ENCODE results near the gene ARHGEF16.

ARHGEF16 gene

DNA sequence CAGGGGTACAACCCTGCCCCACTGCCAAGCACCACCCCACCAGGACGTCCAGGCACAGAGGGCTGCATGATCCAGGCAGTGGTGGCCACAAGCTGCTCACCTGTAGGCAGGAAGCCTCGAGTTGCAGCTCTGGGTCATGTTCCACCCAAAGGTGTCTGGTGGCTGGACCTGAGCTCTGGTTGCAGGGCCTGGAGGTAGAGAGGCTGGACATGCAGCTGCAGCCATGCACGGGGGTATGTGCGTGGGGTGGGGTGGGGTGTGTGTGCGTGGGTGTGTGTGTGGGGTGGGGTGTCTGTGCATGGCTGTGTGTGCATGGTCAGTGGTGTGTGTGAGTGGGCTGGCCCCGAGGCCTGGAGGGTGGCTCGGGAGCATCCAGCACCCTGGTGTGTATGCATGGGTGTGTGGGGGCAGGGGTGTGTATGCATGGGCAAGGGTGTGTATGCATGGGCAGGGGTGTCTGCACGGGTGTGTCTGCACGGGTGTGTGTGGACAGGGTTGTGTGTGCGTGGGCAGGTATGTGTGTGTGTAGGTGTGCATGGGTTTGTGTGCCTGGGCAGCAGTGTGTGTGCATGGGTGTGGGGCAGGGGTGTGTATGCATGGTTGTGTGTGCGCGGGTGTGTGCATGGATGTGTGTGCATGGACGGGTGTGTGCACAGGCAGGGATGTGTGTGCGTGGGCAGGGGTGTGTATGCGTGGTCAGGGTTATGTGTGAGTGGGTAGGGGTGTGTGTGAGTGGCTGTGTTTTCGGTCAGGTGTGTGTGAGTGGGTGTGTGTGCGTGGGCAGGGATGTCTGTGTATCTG, 15.6 kb downstream of the ARHGEF16 start:
- DNase-seq = no peak

DNA sequence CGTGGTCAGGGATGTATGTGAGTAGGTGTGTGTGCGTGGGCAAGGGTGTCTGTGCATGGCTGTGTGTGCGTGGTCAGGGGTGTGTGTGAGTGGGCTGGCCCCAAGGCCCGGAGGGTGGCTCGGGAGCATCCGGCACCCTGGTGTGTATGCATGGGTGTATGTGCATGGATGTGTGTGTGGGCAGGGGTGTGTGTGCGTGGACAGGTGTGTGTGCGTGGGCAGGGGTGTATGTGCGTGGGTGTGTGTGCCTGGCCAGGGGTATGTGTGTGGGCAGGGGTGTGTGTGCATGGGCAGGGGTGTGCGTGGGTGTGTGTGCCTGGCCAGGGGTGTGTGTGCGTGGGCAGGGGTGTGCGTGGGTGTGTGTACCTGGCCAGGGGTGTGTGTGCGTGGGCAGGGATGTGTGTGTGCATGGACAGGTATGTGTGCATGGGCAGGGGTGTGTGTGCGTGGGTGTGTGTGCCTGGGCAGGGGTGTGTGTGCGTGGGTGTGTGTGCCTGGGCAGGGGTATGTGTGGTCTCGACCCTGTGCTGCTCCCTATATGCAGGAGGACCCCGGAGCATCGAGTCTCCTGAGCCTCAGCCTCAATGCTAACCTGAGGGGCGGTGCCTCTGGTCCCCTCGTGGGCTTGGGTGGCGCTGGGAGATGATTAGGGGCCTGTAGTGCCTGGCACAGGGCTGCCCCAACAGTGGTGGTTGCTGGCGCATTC, 16.3 kb downstream of the ARHGEF16 start:
- DNase-seq = no peak

DNA sequence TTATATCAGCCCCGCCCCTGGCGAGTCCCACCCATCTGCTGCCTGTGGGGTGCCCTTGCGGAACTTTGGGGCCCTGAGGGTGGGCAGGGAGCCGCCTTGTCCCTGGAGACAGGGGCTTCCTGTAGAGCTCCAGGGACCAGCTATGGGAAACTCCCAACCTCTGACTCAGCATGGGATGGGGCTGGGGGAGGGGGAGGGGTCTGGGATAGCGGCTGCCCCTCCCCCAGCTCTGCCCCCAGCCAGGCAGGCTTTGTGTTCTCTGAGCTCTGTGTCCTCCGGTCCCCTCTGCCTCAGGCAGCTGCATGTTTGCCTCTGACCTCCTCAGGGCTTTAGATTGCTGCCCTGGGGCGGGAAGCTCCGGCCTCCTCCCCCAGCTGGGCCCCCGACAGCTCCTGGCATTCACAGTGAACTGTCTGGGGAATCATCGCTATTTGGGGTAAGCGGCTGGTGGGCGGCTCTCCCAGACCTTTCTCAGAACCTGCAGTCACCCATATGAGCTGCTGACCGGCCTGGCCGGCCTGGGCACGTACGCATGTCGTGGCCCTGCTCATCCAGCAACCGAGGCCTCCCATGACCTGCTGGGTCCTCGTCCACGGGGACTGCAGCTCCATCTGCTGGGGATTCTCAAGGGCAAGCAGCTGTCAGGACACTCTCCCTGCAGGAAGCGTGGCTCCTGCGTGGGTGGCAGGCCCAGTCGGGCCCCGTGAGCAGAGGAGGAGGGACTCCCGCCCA, 17.1 kb downstream of the ARHGEF16 start:
- DNase-seq = no peak

DNA sequence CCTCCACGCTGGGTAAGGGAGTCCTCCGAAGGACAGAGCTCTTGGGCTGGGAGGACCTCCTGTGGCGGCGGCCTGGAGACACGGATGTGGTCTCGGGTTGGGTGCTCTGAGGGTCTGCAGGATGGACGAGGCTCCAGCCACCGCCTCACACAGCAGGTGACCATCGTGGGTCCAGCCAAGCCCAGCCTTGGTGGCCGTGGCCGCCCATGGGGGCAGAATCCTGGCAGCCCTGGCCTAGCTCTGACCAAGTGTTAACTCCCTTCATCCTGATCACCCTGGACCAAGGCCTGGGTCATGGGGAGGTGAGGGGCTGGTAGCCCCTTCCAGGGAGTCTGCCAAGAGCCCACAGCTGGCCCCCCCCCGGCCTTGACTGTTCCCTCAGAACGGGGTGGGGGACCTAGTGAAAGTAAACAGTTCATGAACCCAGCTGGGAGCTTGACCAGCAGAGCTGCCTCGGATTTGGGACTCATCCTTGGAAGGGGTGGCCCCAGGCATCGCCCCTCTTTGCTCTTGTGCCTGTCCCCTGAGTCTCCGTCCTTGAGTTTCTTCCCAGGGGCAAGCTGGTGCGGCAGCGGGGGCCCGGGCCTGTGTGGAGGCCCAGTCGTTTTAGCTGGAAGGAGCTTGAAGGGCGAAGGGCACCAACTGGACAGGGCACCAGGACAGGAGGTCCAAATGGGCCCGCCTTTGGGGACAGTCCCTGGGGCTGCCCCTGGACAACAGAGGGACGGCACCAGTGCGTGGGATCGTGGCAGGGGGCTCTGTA, 17.8 kb downstream of the ARHGEF16 start:
- DNase-seq = no peak

DNA sequence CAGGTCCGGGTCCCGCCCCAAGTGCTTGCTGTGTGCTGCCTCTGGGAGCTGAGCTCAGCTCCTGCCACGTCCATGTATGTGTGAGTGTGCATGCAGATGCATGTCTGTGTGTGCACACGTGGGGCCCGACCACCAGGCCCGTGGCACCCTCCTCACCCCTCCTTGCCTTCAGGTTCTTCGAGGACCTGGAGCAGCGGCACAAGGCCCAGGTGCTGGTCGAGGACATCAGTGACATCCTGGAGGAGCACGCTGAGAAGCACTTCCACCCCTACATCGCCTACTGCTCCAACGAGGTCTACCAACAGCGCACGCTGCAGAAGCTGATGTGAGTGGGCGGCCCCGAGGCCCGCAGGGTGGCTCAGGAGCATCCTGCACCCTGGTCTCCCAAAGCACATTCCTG, 18.4 kb downstream of the ARHGEF16 start:
- DNase-seq = no peak

DNA sequence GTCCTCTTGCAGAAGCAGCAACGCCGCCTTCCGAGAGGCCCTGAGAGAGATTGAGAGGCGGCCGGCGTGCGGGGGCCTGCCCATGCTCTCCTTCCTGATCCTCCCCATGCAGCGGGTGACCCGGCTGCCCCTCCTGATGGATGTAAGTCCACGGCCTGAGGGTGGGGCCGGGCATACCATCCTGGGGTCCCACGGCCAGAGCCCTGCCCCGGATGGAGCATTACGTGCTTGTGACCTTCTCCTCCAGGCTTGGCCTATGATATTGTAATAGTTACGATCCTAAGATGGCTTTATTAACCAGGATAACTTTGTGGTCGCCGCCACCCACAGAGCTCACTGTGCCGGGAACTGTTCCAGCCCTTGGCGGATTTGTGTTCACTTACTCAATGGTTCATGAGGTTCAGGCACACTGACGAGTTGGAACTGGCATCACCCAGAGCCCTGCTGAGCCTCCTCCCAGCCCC, 18.9 kb downstream of the ARHGEF16 start:
- no peak for DNase-seq

DNA sequence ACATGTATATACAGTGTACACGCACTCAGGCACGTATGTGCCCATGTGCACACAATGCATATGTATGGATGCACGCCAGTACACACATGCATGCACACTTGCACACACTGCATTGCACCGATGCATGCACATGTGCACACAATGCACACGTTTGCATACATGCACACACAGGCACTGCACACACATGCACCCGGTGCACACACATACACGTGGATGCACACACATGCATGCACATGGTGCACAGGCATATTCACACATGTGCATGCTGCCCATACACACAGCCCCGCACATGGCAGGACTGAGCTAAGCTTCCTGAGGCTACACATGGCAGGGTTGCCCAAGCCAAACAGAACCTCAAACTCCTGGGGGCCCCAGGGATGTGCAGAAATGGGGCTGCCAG, 19.6 kb downstream of the ARHGEF16 start:
- DNase-seq = no peak

DNA sequence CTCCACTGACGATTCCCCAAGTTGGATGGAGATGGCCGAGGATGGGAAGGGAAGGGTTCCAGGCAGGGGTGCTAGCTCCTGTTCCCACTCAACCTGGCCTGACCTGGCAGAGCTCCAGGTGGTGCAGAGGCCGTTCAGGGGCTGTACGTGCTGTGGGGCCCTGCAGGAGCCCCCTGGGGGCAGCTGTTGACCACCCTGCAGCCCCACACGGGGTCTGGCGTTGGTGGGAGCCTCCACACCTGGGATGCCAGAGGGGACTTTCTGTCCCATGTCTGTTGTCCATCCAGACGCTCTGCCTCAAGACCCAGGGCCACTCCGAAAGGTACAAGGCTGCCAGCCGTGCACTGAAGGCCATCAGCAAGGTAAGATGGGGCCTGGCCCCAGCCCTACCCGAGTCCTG, 20.0 kb downstream of the ARHGEF16 start:
- no peak for DNase-seq

DNA sequence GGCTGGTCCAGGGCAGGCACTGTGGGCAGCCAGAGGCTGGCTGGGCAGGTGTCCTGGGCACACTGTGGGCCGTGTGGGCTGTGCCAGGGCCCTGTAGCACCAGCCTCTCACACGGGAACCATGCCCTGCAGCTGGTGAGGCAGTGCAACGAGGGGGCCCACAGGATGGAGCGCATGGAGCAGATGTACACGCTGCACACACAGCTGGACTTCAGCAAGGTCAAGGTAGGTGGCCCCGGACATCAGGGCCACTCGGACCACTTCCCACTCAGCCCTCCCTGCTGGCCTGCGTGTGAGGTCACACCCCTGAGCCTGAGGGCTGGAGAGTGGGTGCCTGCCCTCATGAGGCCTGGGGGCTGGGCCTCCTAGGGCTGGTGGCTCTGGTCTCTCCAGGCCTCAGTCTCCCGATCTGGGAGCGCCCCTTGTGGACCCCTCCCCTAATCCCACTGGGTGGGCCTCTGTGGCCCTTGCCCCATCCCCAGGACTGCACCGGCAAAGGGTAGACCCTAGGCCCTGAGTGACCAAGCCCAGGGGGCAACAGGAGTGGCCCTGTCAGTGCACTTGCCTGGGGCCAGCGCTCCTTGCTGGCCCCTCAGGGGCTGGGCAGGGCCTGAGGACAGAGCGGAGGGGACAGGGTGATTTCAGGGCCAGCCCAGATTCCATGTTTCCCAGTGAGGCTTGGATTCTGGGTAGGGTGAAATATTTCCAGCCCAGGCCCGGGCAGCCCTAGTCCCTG, 21.5 kb downstream of the ARHGEF16 start:
- no peak for DNase-seq

DNA sequence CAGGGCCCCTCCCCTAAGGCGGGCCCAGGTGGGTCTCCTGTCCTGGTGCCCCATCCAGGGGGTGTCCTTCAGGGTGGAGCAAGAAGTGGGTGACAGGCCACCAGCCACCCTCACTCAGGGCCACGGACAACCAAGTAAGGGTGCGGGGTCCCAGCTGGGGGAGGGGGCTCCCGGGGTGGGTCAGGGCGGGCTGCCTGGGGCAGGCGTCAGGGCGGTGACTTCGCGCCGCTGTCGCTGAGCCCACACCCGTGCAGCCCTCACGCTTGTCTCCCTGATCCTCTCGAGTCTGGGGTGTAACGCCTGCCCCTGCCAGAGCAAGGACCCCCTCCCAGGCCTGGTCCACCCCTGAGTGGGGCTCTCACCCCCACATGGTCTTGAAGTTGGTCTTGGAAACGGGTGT, 22.2 kb downstream of the ARHGEF16 start:
- DNase-seq = no peak

DNA sequence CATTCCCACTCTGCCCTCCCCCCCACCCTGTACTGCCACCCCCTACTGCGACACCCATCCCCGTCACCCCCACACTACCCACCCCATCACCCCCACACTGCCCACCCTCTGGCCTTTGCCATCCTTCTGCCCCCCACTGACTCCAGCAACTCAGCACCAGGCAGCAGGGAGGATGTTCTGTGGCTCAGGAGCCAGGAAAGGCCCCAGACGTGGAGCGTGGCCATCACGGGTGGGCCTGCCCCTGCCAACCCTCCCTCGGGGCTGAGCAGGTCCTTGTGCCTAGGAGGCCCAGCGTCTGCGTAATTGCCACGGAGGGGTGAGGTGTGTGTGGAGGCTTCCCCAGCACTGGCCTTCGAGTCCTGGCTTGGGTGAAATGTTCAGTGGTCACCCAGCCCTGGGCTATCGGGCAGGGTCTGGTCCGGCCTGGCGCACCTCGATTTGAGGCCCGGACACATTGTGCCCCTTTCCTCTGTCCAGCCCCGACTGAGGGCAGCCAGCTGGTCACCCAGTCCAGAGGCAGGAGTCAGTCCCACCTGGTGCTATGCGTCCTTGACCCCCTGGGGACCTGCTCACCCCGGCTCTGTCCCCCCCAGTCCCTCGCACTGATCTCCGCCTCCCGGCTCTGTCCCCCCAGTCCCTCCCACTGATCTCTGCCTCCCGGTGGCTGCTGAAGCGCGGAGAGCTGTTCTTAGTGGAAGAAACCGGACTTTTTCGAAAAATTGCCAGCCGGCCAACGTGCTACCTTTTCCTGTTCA, 23.0 kb downstream of the ARHGEF16 start:
- DNase-seq = no peak

DNA sequence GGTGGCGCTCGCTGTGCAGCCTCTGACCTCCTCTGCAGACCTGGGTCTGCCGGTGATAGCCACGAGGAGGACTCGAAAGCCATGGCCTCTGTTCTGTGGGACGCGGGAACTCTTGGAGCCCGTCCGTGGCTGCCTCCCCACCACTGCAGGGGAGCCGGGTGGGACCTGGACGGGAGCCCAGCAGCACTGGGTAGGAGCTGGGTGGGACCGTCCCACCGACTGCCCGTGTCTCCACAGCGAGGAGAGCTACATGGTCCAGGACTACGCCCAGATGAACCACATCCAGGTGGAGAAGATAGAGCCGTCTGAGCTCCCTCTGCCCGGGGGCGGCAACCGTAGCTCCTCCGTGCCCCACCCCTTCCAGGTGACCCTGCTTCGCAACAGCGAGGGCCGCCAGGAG, 23.7 kb downstream of the ARHGEF16 start:
- DNase-seq = no peak

DNA sequence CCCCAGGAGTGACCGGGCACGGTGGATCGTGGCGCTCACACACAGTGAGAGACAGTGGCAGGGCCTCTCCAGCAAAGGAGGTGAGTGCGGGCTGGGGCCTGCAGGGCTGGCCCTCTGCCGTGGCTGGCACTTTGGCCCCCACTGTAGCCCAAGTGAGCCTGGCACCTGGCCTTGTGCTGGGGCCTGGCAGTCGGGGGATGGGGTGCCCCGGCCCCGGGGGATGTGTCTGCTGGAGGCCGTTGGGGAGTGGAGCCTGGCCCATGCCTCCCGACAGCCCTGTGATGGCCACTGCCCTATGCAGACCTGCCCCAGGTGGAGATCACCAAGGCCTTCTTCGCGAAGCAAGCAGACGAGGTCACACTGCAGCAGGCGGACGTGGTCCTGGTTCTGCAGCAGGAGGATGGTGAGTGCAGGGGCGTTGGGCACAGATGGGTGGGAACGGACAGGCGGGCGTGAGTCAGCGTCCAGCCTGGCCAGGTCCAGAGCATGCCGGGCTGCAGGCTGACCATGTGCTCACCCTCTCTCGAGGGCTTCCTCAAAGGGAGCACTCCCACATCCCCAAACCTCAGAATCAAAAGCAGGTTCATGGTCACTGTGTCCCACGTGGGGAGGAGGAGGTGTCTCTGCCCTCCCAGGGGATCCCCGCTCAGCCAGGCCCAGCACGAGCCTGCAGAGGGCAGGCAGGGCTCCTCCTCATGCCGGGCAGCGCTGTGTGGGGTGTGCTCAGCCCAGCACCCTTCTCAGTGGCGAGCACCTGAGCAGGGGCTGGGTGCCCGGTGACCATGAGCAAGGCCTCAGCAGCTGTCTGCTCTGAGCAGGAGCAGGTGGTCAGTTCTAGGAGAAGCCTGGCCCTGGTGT, 25.3 kb downstream of the ARHGEF16 start:
- no peak for DNase-seq

DNA sequence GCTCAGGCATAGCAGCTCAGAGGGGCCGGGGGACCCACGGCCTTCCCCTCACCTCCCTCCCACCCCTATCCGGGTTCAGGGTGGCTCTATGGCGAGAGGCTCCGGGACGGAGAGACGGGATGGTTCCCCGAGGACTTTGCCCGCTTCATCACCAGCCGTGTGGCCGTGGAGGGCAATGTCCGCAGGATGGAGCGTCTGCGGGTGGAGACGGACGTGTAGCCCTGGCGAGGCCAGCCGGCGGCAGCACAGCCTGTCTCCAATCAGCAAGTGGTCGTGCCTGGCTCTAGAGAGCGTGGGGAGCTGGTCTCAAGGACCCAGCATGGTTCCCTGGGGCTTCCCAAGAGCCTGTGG, 25.9 kb downstream of the ARHGEF16 start:
- no peak for DNase-seq

DNA sequence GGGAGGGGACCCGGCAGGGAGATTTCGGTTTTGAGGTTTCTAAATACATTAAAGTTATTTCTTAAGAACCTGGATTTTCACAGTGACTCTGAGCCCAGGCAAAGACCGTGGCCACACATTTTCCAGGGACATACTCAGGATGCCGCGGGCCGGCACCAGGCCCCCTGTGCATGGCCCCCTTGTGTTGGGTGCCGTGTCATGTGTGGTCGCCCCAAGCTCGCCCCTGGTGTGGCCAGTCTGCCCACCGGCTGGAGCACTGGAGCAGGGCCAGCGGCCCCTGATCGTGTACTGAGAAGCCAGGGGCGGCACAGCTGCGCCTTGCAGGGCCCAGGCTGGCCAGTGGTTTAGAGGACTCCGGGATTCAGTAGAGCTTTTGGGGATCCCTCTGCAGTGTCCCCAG, 26.6 kb downstream of the ARHGEF16 start:
- no peak for DNase-seq

DNA sequence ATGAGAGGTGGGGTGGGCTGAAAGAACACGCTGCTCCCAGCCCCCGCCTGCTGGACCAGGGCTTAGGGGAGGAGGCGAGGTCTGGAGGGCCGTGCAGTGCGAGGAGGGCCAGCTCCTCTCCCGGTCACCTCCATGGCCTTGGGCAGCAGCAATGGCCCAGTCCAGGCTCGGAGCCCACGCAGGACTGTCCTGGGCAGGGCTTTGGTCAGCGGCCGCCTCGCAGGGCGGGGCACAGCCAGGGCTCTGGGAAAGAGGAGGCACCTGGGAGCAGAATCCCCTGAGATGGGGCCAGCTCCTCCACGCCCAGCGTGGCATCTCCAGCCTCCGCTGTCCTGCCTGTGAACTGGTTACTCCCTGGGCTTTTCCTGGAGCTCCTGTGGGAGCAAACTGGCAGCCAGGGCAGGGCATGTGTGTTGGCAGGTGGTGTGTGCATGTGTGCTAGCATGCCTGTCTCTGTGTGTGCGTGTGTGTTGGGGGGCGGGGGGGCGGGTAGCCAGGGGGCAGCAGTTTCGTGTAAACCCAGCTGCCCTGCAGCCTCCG, 27.4 kb downstream of the ARHGEF16 start:
- no peak for DNase-seq

DNA sequence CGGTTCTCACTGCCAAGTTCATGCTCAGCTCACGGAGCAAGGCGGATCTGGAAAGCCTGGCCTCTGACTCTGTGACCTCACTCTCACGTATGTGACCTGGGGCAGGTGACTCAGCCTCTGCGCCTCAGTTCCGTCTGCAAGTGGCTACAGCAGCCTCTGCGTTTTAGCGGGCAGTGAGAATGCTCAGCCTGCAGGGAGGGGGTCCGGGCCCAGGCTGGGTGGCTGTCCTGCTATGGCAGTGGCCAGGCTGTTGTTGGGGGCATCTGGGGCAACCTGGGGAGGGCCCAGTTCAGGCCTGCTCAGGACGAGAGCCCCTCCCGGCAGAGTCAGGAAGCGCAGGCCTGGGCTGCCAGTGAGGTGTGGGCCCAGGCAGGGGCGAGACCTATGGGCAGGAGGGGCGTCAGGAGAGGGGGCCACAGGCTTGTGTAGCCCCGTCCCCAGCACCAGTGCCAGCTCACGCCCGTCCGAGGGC, 27.9 kb downstream of the ARHGEF16 start:
- DNase-seq = no peak

DNA sequence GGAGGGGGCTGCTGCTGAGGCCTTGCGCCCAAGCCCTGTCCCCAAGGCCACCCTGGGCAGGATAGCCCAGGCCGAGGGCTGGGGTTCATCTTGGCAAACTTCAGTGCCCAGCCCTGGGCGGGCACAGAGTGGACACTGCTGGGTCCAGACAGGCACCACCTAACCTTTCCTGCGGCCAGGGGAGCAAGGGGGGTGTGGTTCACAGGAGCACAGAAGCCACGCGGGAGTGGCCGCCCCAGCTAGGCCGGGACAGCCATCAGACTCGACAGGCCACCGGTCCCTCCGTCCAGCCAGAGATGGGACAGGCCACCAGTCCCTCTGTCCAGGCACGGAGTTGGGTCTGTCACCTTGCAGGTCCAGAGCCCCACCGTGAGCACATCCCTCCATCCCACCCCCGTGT, 28.9 kb downstream of the ARHGEF16 start:
- DNase-seq = no peak

DNA sequence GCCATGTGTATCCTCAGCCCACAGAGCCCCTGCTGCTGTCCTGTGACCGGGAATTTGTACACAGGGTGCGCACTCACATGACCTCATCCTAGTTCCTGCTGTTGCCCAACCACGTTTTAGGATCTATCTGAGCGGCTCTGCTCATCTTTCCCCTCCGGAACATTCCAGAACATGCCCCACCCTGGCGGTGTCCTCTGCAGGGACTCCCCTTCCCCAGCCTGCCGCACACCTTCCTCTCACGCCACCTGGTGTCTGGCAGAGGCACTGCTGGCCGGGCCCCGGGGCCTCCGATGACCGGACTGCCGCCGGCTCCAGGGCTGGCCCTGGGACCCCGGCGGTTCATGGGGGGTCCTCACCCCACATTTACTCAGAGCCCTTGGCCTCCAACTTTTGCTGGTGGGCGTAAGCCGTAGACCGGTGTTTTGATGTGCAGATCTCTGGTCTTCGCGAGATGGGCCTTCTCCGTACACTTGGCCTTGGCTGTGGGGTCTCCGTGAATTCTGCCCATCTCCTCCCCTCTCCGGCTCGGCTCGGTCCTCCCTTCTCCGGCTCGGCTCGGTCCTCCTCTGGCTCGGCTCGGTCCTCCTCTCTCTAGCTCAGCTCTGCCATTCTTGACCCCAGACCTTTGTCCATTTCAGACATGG, 29.5 kb downstream of the ARHGEF16 start:
- peak; percentile 46 for DNase-seq

DNA sequence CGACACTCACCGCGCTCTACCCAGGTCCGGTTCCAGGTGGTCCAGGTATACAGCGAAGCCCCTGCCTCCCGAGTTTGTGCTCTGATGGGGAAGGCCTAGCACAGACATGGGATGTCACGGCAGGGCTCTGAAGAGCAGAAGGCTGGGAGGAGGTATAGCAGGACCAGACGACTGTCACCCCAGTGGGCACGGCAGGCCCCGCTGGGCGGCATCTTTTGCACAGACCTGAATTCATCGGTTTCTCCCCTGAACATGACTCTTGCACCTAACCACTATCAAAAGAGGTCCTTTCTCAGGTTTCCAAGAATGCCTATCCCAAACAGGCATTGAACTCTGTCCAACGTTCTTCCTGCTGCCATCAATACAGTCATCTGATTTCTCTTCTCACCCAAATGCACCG, 30.6 kb downstream of the ARHGEF16 start:
- no peak for DNase-seq

Data from activated naive CD4-positive, alpha-beta T cell treated with Interleukin-2 at 50 U/mL for 16 hours (primary cell).